Activated CD4-positive, alpha-beta T cell treated with anti-CD3 and anti-CD28 coated beads, Interleukin-2, amount 10 ng/mL, durations not matched to agents 24 days and 14 days (primary cell): ENCODE results near the gene PLAU. TPM values are rescaled to one million over a fixed set of nuclear protein-coding genes. Genes with fewer than 3 reads are reported as not detected.
"Not testable (repeated sequence)": the region's sequence is repeated elsewhere in the genome, so short reads cannot be mapped to it uniquely, and the experiment has no call there.

Experiments used
- DNase-seq: peaks from one replicate; pipeline ENCODE4 v3.0.0; 2022
- H3K27ac Mint-ChIP-seq: one replicate; pipeline ENCODE4 v1.8.0; 2022; ENCODE audit warnings: mild to moderate bottlenecking, mixed read lengths
- H3K27me3 Mint-ChIP-seq: one replicate; pipeline ENCODE4 v1.8.0; 2022; ENCODE audit warnings: mixed read lengths
- H3K36me3 Mint-ChIP-seq: one replicate; pipeline ENCODE4 v1.8.0; 2022; ENCODE audit warnings: low read depth, mild to moderate bottlenecking, mixed read lengths
- H3K4me1 Mint-ChIP-seq: one replicate; pipeline ENCODE4 v1.8.0; 2021; ENCODE audit warnings: mixed read lengths
- H3K4me3 Mint-ChIP-seq: one replicate; pipeline ENCODE4 v1.8.0; 2022; ENCODE audit warnings: mild to moderate bottlenecking, moderate library complexity, mixed read lengths
- H3K9me3 Mint-ChIP-seq: one replicate; pipeline ENCODE4 v1.8.0; 2021; ENCODE audit warnings: mixed read lengths
- intact Hi-C: fragments of 100-400 bp; cut with micrococcal nuclease; formaldehyde crosslinking; loops from one replicate; pipeline ENCODE4 v1.15.1; 2023
- total RNA-seq: library from RNA; stranded (reverse); gene quantifications from 2 replicates; pipeline ENCODE4 v1.2.3, GENCODE V29; 2022

Gene PLAU
- total RNA-seq, 1 donor from 2014 or later = 0.72 TPM

DNA sequence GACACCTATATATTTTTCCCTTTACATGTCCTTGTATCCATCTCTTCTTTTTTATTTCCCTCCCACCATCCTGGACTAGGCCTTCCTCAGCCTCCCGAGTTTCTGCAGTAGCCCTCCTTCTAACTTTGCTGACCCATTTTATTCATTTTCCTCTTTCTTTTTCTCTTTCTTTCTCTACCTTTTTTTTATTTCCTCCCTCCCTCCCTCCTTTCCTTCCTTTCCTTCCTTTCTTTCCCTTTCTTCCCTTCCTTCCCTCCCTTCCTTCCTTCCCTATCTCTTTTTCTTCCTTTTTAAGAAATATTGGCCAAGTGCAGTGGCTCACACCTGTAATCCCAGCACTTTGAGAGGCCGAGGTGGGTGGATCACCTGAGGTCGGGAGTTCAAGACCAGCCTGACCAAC, 26.9 kb upstream of the PLAU start:
- intact Hi-C loops = loop anchor here (10.0 kb wide), 1 partner anchor 351 kb away; no protein-coding TSS in a partner anchor
- H3K9me3 Mint-ChIP-seq = no peaks in the 10 kb centered on the region

DNA sequence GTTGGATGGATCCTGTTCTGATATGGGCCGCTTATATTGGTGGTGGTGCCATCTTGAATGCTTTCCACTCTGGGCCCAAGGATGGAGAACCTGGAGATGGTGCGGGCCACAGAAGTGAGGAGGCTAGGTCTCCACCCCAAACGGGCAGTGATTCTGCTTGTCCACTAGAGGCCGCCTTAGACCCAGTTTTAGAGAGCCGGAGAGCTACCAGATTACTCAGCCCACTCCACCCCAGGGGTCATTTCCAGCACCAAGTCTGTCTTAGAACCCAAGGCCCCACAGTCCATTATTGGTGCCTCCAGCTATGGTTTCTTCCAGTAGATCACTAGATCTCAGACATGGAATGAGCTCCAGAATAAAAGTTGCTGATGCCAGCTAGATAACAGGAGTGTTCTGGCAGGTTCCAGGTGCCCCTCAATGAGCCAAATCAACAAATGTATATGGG, 24.8 kb upstream of the PLAU start:
- H3K36me3 Mint-ChIP-seq = no peaks in the 10 kb centered on the region
- no peak overlapping the region for H3K27ac Mint-ChIP-seq
- intact Hi-C loops = loop anchor here (1.0 to 10.0 kb wide), 7 partner anchors 25 to 349 kb away; partner anchors contain the start of gene PLAU
- H3K4me3 Mint-ChIP-seq = no peak overlapping the region
- H3K9me3 Mint-ChIP-seq = no peaks in the 10 kb centered on the region
- H3K4me1 Mint-ChIP-seq = peaks cover 15% of the 10 kb centered on the region
- H3K27me3 Mint-ChIP-seq = peaks cover 3% of the 10 kb centered on the region
- DNase-seq = peak; percentile 91

More for the DNA sequence above, 26.9 kb upstream of the PLAU start:
- no peak for DNase-seq
- Mint-ChIP-seq H3K4me3 (no peak overlapping the region), H3K27ac (no peak overlapping the region), H3K36me3 (no peaks in the 10 kb centered on the region), H3K27me3 (peaks cover 4% of the 10 kb centered on the region), H3K4me1 (peaks cover 24% of the 10 kb centered on the region)

DNA sequence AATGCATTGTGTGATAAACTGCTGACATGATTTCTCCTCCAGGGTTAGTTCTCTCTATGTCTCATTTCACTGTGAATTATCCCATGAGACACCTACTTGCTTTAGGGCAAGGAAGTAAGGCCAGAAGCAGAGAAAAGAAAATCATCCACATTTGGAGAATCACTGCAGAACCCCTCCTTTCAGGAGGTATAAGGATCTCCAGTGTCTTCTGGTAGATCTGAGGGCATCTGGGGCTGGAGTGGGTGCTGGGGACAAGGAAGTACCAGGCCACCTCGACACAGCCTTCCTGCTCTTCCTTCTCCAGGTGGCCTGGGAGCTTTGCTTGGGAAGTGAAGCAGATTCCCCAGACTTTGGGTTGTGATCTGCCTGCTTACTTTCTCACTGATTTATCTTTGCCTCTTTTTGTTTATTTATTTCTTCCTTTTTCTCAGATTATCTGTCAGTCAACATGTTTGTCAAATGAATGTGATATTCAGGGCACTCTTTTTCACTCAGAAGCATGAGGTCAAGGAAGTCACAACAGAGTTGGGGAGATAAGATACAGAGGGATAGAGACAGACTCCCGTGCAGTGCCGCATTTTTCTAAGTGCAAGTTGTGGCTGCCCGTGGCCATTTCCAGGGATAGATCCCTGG, 24.2 kb upstream of the PLAU start:
- no peaks in the 10 kb centered on the region for H3K27me3 Mint-ChIP-seq
- no peak for DNase-seq
- H3K27ac Mint-ChIP-seq = no peak overlapping the region
- H3K9me3 Mint-ChIP-seq = no peaks in the 10 kb centered on the region
- no peak overlapping the region for H3K4me3 Mint-ChIP-seq
- intact Hi-C loops = loop anchor here (1.0 to 10.0 kb wide), 7 partner anchors 24 to 348 kb away; partner anchors contain the start of gene PLAU
- H3K36me3 Mint-ChIP-seq = no peaks in the 10 kb centered on the region
- peaks cover 15% of the 10 kb centered on the region for H3K4me1 Mint-ChIP-seq

DNA sequence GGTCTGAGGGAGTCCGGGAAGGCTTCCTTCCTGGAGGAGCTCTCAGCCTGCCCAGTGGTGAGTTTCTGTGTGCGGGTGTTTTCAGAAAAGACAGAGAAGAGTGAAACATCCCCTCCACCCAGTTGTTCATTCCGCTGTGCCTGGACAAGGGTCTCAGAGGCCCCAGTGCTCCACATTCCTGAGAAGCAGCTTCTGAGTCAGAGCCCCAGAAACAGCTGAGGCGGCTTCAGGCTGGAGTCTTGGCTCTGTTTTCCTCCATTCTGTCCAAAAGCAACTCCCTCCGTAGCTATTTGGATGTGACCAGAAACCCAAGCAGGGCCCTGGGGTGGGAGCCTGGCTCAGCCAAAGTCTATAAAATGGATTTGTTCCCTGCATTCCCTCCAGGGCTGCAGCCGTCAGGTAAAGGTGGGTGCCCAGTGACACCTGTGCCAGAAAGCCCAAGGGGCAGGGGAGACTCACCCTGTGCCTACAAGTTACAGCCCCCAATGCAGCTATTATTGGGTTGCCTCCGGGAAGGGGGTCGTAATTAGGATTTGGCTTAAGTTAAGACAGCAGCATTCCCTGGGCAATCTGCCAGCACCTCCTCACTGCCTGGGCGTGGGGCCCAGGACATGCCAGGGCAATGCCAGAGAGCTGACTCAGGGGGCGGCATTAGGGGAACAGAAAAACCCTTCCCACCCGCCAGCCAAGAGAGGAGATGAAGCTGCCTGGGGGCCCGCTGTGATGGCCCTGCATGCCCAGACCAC, 23.5 kb upstream of the PLAU start:
- Mint-ChIP-seq H3K27me3 (peaks cover 3% of the 10 kb centered on the region), H3K27ac (no peak overlapping the region)
- DNase-seq = no peak

DNA sequence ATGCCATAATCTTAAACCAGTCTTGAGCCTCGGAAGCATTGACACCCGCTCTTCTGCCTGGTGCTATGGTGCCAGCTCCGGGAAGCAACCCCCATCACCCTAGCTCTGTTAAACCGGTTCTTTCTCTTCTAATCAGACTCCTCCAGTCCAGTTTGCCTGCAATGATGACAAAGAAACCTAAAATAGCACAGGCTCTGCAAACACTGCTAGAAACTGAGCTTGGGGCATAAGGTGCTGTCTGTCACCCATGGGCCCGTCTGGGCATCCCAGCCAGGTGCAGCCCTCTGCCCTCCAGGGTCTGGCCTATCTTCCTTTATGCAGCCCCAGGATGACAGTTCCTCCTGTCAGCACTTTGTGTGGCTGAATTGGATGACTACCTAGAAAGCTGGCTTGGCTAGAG, 22.4 kb upstream of the PLAU start:
- peaks cover 15% of the 10 kb centered on the region for H3K4me1 Mint-ChIP-seq
- no peaks in the 10 kb centered on the region for H3K36me3 Mint-ChIP-seq
- DNase-seq = no peak
- no peak overlapping the region for H3K4me3 Mint-ChIP-seq
- H3K27ac Mint-ChIP-seq = no peak overlapping the region
- H3K27me3 Mint-ChIP-seq = peaks cover 9% of the 10 kb centered on the region
- intact Hi-C loops = loop anchor here (5.0 to 10.0 kb wide), 4 partner anchors 69 to 346 kb away; no protein-coding TSS in a partner anchor
- H3K9me3 Mint-ChIP-seq = no peaks in the 10 kb centered on the region

More for the DNA sequence above, 23.5 kb upstream of the PLAU start:
- H3K4me1 Mint-ChIP-seq = peaks cover 15% of the 10 kb centered on the region
- no peak overlapping the region for H3K4me3 Mint-ChIP-seq
- no peaks in the 10 kb centered on the region for H3K36me3 Mint-ChIP-seq
- no peaks in the 10 kb centered on the region for H3K9me3 Mint-ChIP-seq
- intact Hi-C loops = loop anchor here (2.0 to 10.0 kb wide), 5 partner anchors 23 to 347 kb away; partner anchors contain the start of gene PLAU

DNA sequence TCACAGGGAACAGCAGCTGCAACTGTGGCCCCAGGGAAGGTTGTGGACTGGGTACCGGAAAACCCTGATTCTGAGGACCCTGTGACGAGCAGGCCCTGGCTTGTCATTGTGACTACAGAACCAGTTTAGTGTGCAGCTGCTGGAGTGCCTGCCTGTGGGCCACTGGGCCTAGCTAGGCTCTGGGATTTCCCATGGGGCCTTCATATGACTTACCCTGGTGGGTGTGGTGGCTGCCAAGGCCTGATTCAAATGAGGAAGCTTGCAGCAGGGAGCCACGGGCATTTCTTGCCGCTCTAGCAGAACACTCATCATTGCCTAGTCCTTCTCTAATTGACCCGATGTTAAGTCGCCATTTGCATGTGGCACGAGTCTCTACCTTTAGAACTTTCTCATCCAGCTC, 21.9 kb upstream of the PLAU start:
- Mint-ChIP-seq H3K4me3 (no peak overlapping the region), H3K27ac (no peak overlapping the region), H3K9me3 (no peaks in the 10 kb centered on the region), H3K27me3 (peaks cover 9% of the 10 kb centered on the region), H3K4me1 (peaks cover 15% of the 10 kb centered on the region), H3K36me3 (no peaks in the 10 kb centered on the region)
- intact Hi-C loops = loop anchor here (5.0 to 10.0 kb wide), 4 partner anchors 68 to 346 kb away; no protein-coding TSS in a partner anchor
- peak; percentile 68 for DNase-seq

DNA sequence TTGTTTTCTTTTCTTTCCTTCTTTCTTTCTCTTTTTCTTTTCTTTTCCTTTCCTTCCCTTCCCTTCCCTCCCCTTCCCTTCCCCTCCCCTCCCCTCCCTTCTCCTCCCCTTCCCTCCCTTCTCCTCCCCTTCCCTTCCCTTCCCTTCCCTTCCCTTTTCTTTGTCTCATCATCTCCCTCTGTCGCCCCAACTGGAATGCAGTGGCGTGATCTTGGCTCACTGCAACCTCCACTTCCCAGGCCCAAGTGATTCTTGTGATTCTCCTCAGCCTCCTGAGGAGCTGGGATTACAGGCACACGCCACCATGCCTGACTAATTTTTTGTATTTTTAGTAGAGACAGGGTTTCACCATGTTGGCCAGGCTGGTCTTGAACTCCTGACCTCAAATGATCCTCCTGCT, 21.5 kb upstream of the PLAU start:
- H3K9me3 Mint-ChIP-seq, H3K27me3 Mint-ChIP-seq, H3K4me3 Mint-ChIP-seq, H3K27ac Mint-ChIP-seq, DNase-seq, H3K36me3 Mint-ChIP-seq: not testable (repeated sequence)
- intact Hi-C loops = loop anchor here (5.0 to 10.0 kb wide), 4 partner anchors 68 to 345 kb away; no protein-coding TSS in a partner anchor
- H3K4me1 Mint-ChIP-seq = peaks cover 19% of the 10 kb centered on the region

DNA sequence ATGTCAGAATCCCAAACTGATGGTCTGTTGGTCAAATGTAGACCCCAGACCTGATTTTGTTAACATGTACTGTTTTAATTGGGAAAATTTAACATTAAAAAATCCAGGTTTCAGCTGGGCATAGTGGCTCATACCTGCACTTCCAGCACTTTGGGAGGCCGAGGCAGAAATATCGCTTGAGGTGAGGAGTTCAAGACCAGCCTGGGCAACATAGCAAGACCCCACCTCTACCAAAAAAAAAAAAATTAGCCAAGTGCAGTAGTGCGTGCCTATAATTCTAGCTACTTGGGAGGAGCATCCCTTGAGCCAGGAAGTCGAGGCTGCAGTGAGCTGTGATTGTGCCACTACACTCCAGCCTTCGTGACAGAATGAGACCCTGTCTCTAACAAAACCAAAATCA, 20.7 kb upstream of the PLAU start:
- DNase-seq = no peak
- Mint-ChIP-seq H3K27ac (no peak overlapping the region), H3K4me1 (peaks cover 19% of the 10 kb centered on the region), H3K9me3 (no peaks in the 10 kb centered on the region), H3K27me3 (peaks cover 9% of the 10 kb centered on the region), H3K4me3 (no peak overlapping the region), H3K36me3 (no peaks in the 10 kb centered on the region)
- intact Hi-C loops = no loop called here

DNA sequence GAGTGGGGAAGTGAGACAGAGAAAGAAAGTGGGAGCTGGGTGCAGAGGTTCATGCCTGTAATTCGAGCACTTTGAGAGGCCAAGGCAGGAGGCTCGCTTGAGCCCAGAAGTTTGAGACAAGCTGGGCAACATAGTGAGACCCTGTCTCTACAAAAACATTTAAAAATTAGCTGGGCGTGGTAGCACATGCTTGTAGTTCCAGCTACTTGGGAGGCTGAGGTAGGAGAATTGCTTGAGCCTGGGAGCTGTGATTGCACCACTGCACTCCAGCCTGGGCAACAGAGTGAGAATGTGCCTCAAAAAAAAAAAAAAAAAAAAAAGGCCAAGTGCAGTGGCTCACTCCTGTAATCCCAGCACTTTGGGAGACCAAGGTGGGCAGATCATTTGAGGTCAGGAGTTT, 20.1 kb upstream of the PLAU start:
- H3K9me3 Mint-ChIP-seq, DNase-seq, H3K4me3 Mint-ChIP-seq, H3K27ac Mint-ChIP-seq, H3K27me3 Mint-ChIP-seq, H3K36me3 Mint-ChIP-seq, intact Hi-C loops: not testable (repeated sequence)
- H3K4me1 Mint-ChIP-seq = peaks cover 19% of the 10 kb centered on the region

DNA sequence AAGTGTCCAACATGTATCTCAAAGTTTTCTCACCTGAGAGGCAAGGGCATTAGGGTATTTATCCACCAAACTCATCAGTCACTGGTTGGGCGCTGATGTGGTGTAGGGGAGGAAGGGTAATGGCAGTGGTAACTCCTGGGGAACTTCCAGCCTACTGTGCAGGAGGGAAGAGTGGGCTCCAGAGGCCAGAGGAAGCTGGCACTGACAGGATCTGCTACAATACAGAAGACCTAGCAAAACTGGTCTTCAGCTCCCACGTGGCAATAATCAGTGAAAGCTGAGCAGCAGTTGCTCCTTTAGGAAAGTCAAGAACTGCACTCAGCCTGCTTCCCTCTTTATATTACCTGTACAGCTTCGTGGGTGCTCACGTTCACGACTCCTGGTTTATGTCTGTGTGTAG, 19.4 kb upstream of the PLAU start:
- no peak overlapping the region for H3K4me3 Mint-ChIP-seq
- peaks cover 13% of the 10 kb centered on the region for H3K4me1 Mint-ChIP-seq

DNA sequence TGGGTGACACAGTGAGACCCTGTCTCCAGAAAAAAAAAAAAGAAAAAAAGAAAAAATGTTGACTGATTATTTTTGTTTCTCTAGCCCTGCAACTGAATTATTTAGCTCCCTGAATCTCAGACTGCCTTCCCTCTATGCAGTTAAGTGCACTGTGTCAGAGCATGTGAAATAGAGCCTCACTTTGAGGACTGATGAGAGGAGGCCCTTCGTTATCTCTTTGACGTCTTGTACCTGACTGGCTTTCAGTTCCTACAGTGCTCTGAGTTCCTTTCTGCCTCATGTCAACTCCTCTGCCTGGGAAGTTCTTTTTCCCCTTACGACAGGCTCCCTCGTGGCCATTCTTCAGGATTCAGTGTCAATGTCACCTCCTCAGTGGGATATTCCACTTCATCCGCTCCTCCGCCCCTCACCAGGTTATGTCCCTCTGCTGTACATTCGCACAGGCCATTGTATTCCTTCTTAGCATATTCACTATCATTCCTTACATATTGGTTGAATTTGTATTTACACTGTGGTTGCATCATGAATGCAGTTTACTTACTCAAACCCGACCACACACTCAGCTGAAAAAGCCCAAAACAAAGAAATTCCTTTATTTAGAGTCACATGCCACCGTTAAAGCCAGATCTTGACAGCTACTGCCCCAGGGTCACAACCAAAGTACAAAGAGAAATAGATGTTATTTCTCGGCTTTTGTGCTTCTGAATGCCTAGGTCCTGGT, 18.5 kb upstream of the PLAU start:
- H3K9me3 Mint-ChIP-seq = no peaks in the 10 kb centered on the region
- no peak for DNase-seq
- H3K4me1 Mint-ChIP-seq = peaks cover 10% of the 10 kb centered on the region
- peaks cover 9% of the 10 kb centered on the region for H3K27me3 Mint-ChIP-seq
- H3K27ac Mint-ChIP-seq = no peak overlapping the region
- intact Hi-C loops = no loop called here
- H3K4me3 Mint-ChIP-seq = no peak overlapping the region
- H3K36me3 Mint-ChIP-seq = no peaks in the 10 kb centered on the region

More for the DNA sequence above, 19.4 kb upstream of the PLAU start:
- Mint-ChIP-seq H3K27ac (no peak overlapping the region), H3K27me3 (peaks cover 9% of the 10 kb centered on the region), H3K36me3 (no peaks in the 10 kb centered on the region), H3K9me3 (no peaks in the 10 kb centered on the region)
- DNase-seq = no peak
- intact Hi-C loops = no loop called here

DNA sequence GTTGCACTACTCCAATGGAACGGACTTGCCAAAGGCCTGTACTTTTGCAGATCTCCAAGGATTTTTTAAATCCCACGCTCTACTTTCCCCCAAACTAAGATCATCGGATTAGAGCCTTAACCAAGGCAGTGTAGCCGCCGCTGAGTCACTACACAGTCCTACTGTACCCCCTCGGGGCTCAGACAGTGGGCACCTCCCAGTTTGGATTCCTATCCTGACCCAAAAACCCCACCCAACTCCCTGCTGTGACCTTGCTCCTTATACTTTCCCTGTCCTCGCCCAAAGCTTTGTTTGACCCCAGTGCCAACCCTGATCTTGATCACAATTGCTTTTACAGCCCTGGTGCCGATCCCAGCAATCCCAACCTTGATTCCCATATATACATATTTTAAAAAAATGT, 17.5 kb upstream of the PLAU start:
- intact Hi-C loops = no loop called here

DNA sequence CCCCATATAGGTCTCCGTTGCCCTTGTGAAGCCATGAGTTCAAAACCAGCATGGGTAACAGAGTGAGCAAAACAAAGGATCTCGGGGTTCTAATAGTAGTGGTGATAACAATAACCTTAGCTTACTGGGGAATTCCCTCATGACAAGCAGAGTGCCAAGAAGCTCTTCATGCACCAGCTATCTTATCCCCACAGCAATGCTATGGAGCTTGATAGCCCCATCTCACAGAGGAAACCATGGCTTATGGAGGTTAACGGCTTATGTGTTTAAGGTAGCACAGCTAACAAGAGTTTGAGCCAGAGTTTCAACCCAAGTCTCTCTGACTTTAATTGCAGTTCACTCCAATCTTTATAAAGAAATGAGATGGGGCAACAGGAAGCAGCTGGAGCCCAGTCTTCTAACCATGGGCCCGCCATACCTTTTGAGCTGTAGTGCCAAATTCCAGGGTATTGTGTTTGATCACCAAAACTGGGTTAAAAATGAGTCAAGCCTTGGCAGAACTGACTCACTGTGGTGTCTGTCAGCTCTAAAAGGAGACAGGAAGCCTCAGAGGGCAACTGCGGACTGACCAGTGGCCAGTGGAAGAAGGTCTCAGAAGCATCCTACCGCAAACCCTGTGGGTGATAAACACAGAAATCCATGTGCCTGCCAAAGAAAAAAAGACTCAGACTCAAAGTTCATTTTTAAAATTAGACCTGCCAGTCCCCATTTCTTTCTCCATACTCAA, 16.5 kb upstream of the PLAU start:
- Mint-ChIP-seq H3K4me1 (peaks cover 4% of the 10 kb centered on the region), H3K4me3 (no peak overlapping the region), H3K9me3 (no peaks in the 10 kb centered on the region), H3K27me3 (peaks cover 11% of the 10 kb centered on the region), H3K36me3 (no peaks in the 10 kb centered on the region), H3K27ac (no peak overlapping the region)
- DNase-seq = peak; percentile 57
- intact Hi-C loops = no loop called here

More for the DNA sequence above, 17.5 kb upstream of the PLAU start:
- Mint-ChIP-seq H3K4me3 (no peak overlapping the region), H3K27ac (no peak overlapping the region), H3K4me1 (peaks cover 8% of the 10 kb centered on the region), H3K36me3 (no peaks in the 10 kb centered on the region), H3K27me3 (peaks cover 9% of the 10 kb centered on the region), H3K9me3 (no peaks in the 10 kb centered on the region)
- DNase-seq = no peak
